HG03108 (cell line): ENCODE results near the gene MRPL38.

Experiments used
- ATAC-seq: cut with Tn5 transposase; IDR thresholded peaks from one replicate; pipeline ENCODE4 v1.9.1; 2021; ENCODE audit warnings: moderate library complexity; ENCODE audit not compliant: unreplicated experiment

The MRPL38 gene

DNA sequence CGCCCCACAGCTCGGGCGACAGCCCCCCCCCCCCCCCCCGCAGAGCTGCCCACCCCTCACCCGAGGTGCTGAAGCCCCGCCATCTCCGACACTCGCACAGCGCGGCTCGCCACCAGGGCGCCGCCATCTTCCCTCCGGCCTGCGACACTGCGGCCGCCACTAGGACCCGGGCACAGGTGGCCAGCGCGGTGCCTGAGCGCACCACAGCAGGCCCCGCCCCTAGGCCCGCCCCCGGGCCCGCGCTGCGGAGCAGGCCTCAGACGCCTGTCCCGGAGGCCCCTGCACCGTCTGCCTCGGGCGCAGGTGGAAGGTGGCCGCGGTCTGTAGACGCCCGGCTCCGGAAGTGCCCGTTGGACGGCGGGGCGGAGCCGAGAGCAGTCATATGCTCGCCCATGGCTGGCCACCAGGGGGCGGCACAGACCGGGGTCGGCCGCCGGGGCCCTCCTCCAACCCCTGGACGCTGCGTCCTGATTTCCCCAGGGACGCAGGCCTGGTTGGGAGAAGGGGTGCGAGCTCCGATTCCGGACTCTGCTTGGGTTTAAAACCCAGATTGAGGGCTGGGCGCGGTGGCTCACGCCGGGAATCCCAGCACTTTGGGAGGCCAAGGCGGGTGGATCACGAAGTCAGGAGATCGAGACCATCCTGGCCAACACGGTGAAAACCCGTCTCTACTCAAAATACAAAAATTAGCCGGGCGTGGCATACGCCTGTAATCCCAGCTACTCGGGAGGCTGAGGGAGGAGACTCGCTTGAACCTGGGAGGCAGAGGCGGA is at the start of gene MRPL38:
Gene MRPL38, minus strand, starts transcription at position 136 of the 773 bp plus-strand sequence. Its CDS starts 9 bp downstream, at position 127.
- peak; percentile 94 for ATAC-seq

DNA sequence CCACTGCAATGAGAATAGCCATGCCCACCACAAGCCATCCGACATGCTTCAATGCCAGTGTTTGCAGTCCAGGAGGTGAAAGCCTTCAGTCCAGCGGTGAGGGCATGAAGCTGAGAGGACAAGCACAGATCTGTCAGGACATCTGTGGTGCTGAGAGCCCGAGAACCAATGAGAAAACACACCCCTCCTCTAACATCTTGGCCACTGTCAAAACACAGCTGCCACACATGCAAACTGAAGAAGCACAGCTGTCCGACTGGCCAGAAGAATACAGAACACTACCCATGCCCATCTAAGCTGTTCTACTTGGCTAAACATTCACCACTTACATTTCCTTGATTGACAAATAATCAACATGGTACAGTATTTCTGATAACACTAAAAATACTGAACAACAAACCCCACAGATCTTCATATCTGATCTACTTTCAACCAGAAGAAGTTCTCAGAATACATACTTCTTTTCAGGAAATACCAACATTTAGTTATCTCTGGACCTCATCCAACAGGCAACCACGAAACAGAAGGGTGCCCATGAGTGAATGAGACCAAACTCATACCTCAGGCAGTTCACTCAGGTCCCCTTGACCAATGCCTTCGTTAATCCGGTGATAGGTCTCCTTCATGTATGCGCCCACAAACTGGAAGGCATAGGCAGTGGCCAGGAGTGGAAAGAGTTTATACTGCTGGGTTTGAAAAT is 46.3 kb upstream of the MRPL38 start:
- ATAC-seq, result no peak

DNA sequence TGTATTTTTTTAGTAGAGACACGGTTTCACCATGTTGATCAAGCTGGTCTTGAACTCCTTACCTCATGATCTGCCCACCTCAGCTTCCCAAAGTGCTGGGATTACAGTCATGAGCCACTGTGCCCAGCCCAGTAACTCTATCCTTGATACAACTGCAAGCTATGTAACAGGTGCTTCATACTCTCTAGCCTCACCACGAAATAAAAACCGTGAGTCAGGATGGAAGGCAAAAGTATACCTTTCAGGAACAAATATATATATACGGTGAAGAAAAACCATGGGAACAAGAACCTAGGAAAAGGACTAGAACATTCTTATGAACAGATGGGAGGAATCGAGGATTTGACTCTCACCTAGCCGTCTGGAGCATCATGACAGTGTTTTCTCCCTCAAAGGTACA is 45.7 kb upstream of the MRPL38 start:
- ATAC-seq, result no peak

DNA sequence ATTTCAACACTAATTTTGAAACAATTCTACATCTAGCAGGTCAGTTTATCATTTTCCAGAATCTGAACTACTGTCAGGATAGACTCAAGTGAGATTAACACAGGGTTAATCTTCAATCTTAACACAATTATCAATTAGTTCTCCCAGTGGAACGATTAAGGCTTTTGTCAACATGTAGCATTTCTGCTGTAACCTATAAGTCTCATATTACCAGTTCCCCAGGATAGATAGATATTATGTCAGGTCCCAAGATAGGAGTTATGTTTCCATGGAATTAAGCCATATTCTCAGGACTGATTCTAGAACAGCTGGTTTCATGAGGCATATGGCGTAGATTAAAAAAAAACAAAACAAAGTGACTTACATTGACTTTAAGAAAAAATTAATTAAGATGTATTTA is 40.5 kb upstream of the MRPL38 start:
- no peak for ATAC-seq

DNA sequence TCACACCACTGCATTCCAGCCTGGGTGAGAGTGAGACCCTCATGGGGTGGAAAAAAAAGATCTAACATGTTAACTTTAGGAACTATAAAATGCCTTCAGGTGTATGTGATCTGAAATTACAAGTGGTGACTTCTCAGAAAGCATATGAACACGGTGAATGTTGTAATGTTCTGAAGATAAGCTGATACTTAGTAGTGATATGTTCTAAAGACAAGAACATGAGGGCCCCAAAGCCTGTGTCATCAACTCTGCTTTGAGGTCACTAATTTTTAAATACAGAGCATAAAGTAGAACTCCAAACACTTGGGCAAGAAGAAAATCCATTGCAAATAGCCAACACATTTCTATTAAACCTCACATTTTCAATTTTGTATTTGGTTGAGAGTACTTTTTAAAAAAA is 38.8 kb upstream of the MRPL38 start:
- ATAC-seq, result no peak

DNA sequence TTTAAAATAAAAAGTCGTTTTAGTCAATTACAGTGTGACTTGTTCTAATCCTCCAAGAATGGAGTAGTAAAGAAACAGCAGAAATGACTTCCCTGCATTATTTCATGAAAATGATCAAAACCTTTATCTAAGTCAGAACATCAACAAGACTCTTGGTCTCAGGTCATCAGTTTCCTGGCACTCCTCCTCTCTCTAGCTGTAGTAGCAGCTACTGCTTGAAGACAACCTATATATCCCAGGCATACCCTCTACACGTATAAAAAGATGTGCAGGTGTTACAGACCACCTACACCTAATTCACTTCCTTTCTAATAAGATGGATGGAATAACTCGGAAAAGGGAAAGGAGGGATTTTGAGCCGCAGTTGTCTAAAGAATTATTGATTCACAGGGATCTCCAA is 37.8 kb upstream of the MRPL38 start:
- no peak for ATAC-seq

DNA sequence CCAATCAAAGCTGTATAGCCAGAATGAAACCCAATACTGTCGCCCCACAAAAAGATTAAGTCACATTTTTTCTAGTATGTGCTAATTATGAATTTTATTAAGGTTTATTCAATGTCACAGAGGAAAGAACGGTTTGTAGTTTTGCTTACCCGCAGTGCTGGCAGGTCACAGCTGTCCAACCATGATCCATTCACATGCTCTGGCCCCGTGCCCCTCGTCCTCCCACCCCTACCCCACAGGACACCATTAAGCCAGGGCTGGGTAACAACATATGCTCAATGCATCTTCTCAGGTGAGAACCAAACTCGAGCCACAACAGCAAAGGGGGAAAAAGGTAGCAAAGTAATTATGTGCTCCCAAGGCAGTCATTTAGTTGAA is 36.7 kb upstream of the MRPL38 start:
- ATAC-seq, result no peak

DNA sequence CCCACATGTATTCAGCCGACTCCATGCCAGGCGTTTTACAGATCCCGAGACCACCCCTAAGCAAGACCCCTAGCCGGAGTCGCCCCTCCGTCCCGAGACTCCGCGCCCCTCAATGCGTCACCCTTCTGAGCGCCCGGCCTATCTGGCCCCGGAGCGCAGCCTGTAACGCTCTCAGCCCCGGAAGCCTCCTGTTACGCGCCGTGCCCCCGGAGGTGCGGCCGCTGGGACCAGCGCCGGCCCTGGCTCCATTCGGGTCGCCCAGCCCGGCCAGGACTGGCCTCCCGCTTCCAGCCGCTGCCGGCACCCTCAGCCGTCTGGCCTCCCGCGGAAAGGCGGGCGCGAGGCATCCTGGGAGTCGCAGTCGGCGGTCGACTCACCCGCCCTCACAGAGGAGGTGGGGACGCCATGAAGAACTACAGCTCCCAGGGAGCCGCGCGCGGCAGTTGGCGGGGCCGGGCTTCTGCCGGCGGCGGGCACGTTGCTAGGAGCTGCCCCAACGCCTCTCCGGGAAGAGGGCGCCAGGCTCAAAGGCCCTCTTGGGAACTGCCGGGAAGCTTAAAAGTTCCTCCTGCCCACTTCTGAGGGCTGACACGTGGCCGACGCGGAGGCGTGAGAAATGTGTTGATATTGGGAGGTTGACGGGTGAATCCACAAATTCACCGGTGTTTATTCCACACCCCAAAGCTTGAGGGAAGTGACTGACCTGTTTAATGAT is 36.2 kb upstream of the MRPL38 start, which contains the start of gene FBF1:
Gene FBF1, minus strand, starts transcription at position 316 of the 715 bp plus-strand sequence. CDS start 2,893 bp downstream, outside the sequence.
- ATAC-seq, result peak; percentile 97

DNA sequence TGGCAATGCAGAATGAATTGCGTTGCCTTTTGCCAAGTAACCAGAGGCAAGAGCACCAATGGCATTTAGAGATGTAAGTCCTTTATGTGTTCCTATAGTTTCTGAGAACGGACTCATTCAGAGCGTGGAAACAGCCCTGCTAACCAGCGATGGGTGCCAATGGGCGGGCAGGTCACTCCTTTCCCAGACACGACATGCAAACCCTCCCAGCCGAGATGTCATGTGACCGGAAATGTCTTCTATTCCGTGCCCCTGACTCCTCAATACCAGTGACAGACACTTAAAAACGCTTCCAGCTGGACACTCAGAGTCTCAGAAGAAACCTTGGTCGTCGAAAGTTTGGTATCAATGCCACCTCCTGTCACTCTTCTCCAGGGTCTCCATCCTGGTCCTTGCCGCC is 33.0 kb upstream of the MRPL38 start:
- ATAC-seq, result no peak

DNA sequence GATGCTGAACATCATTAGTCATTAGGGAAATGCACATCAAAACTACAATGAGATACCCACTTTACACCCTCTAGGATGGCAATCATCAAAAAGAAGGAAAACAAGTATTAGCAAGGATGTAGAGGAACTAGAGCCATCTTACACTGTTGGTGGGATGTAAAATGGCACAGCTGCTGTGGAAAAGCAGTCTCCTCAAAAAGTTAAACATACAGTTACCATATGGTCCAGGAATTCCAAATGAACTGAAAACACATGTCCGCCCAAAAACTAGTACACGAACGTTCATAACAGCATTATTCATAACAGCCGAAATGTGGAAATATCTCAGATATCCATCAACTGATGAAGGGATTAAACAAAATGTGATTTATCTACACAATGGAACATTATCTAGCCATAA is 29.1 kb upstream of the MRPL38 start:
- no peak for ATAC-seq

DNA sequence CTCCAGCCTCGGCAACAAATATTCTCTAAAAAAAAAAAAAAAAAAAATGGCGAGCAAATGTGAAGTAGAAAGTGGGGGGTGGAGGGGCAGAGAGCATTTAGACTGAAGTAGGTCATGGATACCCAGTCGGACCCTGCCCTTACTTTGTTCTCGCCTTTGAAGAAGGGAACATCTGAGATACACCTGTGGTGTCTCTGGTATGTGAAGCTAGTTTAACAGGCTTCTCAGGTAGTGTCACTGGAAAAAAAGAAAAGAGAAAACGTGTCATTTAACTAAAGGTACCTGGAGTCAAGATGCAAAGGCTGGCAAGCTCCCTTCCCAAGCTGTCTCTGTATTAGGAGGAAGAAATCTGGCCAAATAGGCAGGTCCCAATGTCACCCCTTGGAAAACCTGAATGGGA is 28.2 kb upstream of the MRPL38 start:
- no peak for ATAC-seq

DNA sequence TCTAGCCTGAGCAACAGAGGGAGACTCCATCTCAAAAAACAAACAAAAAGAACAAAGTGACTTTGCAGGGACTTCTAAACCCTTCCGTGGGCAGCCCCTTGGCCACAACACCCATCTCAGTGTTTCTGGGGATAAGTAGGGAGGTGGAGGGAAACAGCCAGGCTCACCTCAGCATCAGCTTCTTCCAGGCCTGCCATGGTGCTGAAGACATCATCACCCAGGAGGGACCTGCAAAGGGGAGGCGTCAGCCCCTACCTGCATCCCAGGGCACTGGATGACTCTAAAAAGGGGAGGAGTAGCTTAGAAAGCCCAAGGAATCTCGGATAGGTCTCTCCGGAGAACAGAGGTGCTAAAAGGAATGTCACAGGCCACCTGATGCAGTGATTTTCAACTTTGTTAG is 26.4 kb upstream of the MRPL38 start:
- ATAC-seq, result no peak

DNA sequence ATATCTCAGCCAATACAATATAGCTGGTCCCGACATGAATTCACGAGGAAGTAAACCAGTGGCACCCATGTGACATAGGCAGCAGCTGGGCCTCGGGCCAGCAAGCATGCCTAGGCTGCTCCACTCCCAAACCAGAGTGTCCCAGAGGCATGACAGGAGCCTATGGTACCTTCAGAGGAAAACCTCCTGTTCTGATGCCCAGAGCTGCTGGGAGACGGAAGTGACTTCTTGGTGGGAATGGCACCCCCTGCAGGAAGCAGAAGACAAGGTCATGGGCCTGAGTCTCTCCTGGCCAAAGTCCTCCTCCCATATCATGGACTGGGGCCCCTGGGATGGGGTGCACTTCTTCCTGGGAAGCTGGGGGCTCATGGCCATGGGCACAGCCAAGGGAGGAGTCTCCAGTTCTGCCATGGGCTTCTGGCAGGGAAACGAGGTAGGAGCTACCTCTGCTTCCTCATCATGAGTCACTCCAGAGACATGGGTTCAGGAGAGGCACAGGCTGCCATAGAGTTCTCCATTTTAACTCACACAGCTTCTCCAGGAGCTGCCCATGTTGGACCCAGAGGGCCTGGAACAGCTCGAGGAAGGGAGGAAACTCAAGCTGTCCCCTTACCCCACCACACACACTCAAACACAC is 22.7 kb upstream of the MRPL38 start:
- ATAC-seq, result no peak

DNA sequence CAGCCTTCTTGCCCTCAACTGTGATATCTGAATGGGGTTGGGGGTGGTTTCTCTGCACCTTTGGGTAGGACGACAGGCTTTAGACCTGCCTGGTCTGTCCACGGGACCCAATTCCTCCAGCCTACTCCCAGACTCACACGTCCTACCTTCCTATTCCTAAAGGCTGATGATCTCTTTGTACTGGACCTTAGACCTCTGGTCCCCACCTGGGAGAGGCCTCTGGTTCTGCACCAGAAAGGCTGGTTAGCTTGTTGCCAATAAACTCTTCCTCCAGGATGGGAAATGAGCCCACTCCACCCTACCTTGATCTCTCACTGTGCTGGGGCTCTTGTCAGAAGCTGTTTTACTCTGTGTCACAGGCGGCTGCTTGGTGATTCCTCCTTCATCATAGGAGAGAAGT is 21.8 kb upstream of the MRPL38 start:
- no peak for ATAC-seq

DNA sequence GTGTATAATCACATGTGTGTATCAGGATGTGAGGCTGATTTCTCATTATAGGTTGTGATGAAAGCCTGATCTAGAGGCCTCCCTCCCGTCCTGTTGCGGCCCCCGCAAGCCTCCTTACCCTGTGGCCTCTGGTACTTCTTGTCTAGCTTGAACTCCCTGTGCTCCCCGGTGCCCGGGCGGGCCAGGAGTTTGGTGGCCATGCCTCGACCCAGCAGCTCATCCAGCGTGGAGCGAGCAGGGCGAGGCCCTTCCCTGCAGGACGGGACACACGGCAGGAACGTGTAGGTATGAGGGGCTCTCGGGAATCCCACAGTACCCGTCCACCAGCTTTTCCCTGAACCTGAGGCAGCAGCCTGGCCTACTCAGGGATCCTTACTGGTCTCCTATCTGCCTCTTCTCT is 21.2 kb upstream of the MRPL38 start:
- no peak for ATAC-seq

DNA sequence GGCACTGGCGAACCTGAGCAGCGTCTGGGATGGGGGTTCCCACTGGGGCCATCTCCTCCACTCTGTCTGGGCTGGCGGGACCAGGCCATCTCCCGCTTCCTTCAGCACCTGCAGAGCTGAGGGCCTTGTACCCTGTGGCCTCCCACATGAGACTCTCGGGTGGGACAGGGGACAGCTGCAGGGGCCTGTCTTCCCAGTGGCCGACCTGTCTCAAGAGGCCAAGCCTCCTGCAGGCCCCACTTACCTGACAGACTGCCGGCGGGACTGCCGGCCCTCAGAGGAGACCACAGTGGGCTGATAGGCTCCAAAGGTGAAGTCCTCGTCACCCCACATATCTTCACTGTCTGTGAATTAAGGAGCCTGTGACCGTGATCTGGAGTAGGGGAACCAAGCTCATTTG is 20.4 kb upstream of the MRPL38 start:
- no peak for ATAC-seq

DNA sequence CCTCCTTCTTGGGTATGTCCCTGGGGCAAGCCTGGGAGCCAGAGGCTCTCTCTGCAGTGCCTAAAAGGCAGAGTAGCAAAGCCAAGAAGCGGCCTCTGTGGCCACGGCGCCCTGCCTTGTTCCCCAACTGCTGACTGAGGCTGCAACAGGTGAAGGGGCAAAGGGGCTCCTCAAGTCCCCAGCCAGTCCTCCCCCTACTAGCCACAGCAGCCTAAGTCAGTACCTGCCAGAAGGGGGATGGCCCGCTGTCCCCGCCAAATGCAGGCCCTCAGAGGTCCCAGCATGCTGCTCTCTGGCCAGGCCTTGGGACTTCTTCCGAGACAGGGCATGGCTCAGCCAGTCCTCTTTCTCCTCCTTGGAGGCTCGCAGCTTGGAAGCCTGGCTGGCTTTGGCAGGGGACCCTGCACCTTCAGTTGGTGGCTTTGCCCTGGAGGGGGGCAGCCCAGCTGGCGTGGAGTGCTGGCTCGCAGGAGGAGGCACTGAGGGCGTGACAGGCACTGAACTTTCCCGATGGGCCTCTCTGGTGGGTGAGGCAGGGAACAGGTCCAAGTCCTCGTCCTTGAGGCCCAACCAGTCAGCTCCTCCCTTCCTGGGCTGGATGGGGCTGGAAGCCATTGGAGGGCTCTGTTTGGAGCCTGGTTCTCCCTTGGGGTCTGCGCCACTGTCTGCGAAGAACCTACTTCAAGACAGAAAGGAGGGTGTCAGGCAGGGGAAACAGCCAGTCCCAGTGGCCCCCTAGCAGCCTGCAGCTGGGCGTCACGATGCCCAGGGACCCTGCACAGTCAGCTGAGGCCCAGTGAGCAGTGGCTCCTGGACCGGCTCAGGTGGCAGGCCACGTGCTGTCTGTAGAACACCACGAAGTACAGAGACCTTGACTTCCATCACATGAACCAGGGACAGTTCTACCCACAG is 18.5 kb upstream of the MRPL38 start:
- no peak for ATAC-seq

DNA sequence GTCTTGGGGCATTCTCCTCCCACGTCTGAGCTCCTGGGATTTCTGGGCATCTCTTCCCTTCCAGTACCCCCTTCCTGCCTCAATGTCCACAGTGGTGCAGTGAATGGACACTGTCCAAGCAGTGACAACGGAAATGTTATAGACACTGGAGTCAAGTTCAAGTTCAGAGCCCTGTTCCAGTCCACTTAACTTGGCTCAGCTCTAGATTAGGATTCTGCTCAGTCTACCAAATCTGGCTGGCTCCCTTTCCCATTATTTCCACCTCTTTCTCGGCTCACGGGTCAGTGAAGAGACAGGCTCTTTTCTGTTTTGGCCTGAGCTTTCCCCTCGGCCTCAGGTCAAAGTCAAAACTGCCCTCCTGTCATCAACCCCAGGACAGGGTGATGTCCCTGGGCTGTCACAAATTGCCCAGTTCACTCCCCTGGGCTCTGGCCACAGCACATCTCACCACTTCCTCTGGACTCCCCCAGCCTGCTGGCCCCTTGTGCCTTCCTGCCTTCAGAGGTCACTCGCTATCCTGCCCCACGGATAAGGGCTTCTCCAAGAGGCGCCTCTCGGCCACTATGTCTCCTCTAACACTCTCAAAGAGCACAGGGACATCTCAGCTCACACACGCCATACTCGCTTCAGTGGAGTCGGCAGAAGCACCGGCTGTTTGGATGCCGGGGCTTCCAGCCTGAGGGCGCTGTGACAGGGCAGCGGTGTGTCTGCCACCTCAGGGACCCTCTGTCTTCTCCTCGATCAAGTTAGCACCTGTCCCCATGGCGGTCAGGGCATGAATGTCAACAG is 17.7 kb upstream of the MRPL38 start:
- no peak for ATAC-seq

DNA sequence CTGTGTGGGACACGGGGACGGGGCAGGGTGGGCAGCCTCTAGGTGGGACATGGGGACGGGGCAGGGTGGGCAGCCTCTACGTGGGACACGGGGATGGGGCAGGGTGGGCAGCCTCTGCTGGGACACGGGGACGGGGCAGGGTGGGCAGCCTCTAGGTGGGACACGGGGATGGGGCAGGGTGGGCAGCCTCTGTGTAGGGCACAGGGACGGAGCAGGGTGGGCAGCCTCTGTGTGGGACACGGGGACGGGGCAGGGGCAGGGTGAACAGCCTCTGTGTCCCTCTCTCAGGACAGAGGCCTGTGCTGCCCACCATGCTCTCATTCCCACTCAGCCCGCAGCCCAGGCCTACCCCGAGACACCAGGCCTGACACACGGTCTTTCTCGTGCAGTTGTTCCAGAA is 16.9 kb upstream of the MRPL38 start:
- ATAC-seq, result no peak
